Psoas muscle (tissue), 8 donors: Measurements from ENCODE around the gene TSHZ2. TPM values are rescaled to one million over a fixed set of nuclear protein-coding genes. Genes with fewer than 3 reads are reported as not detected.

ENCODE experiments used
- ATAC-seq, 4 donors: fragments of 200-7000 bp; cut with Tn5 transposase; one replicate each; pipeline ENCODE4 v1.9.1; 2020; ENCODE audit warnings: moderate library complexity in 3 of 4, mild to moderate bottlenecking in 2 of 4
- DNase-seq, 2 donors: peaks; one replicate each; pipeline ENCODE4 v3.0.0-alpha.2; 2020
- H3K27ac ChIP-seq: fragments of 200-600 bp; one replicate; pipeline ENCODE4 v1.8.0; 2022
- H3K27me3 ChIP-seq, 3 donors: fragments of 200-600 bp in 1 of 3; one replicate each; pipeline versions ENCODE4 v1.6.1 to v1.8.0; 2013 to 2022; ENCODE audit warnings: low read length in 2 of 3, mild to moderate bottlenecking in 2 of 3, moderate library complexity in 1 of 3; ENCODE audit not compliant: insufficient read depth in 3 of 3
- H3K36me3 ChIP-seq, 2 donors: fragments of 200-600 bp in 1 of 2; one replicate each; pipeline versions ENCODE4 v1.6.1 to v1.8.0; 2013 to 2022; ENCODE audit warnings: low read depth in 1 of 2, mild to moderate bottlenecking in 1 of 2, moderate library complexity in 1 of 2; ENCODE audit not compliant: insufficient read depth in 1 of 2
- H3K4me1 ChIP-seq: fragments of 200-600 bp; one replicate; pipeline ENCODE4 v1.8.0; 2022
- H3K4me3 ChIP-seq: fragments of 200-600 bp; one replicate; pipeline ENCODE4 v1.8.0; 2022; ENCODE audit warnings: mild to moderate bottlenecking
- H3K9me3 ChIP-seq: fragments of 200-600 bp; one replicate; pipeline ENCODE4 v1.8.0; 2022
- WGBS, 3 donors: extraction: QIAGEN DNeasy Blood & Tissue Kit; methylation state at CpG; one replicate each; pipeline versions ENCODE4 v1.1.6 to v1.1.7; 2013; 5-methylcytosine and 5-hydroxymethylcytosine counted together
- intact Hi-C, 2 donors: fragments of 100-400 bp; cut with DNase I; formaldehyde crosslinking; loops; one replicate each; pipeline versions ENCODE4 v1.11.0 to v1.14.2; 2022
- polyA plus RNA-seq, 3 donors: library from polyadenylated mRNA; stranded (reverse); fragments of 200-250 nt; gene quantifications; one replicate each; pipeline ENCODE4 v1.2.3, GENCODE V29; 2013
- total RNA-seq, 4 donors: library from RNA; stranded (reverse); fragmentation: NEBNext Ultra II Directional in 2 of 4; extraction: Animal tissue kit (Norgen Biotek cat#: 25700) in 2 of 4; gene quantifications; one replicate each; pipeline versions ENCODE4 v1.2.1 to v1.2.4, GENCODE V29; 2021 to 2023
- TF ChIP-seq, protein P1 (sequence below): fragments of 200-600 bp; IDR thresholded peaks from one replicate; pipeline ENCODE4 v1.8.0; 2022; ENCODE audit warnings: antibody characterized with exemption
- donor health status: healthy with polysubstance abuse.
- donor health status: DM: no; HTN: no; CAD: no; lungs with moderate emphysema.
- donor health status: Bipolar disorder and iron deficiency.
- donor health status: healthy.
- donor health status: DM: yes; HTN: yes; CAD: no.
- donor health status: DM: no; HTN: no; CAD: no.
- donor health status: DM: no; HTN: no; CAD: no.
- donor health status: DM: yes; HTN: yes; CAD: no.

TSHZ2 gene
- total and polyA plus RNA-seq, 7 donors = 0.39 to 7.5 (median 1.9) TPM

DNA sequence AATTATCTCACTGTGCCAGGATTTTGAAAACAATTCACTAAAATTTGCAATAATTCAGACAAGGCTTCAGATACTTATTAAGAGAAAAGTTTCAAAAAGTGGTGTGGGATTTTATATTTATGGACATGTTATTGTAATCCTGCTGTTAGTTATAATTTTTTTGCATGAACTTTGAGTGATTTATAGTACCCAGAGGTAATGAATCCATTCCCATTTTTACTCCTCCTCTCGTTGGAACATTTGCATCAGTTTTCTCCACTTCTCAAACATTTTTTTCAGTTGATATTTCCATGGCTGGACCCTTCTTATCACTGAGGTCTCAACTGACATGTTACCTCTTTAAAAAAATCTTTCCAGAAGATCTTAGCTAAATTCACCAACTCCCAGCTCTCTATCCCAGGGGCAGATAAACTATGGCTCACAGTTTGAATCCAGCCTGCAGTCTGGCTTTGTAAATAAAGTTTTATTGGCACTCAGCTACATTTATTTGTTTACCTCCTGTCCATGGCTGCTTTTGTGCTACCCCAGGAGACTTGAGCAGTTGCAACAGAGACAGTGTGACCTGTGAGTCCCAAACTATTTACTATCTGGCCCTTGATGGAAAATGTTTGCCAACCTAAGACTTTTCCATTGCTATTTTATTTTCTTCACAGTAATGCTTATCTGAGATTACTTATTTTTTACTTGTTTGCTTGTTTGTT lies 83.4 kb downstream of the TSHZ2 start:
- Histone ChIP-seq H3K27me3 (peaks cover 0 to 2% (median 0%) of the 10 kb centered on the region in 3 donors), H3K27ac (no peak overlapping the region), H3K4me1 (no peaks in the 10 kb centered on the region), H3K36me3 (no peaks in the 10 kb centered on the region), H3K4me3 (no peak overlapping the region), H3K9me3 (no peaks in the 10 kb centered on the region)
- no peak for DNase-seq
- intact Hi-C loops = no loop called here
- TF ChIP-seq, protein P1, sequence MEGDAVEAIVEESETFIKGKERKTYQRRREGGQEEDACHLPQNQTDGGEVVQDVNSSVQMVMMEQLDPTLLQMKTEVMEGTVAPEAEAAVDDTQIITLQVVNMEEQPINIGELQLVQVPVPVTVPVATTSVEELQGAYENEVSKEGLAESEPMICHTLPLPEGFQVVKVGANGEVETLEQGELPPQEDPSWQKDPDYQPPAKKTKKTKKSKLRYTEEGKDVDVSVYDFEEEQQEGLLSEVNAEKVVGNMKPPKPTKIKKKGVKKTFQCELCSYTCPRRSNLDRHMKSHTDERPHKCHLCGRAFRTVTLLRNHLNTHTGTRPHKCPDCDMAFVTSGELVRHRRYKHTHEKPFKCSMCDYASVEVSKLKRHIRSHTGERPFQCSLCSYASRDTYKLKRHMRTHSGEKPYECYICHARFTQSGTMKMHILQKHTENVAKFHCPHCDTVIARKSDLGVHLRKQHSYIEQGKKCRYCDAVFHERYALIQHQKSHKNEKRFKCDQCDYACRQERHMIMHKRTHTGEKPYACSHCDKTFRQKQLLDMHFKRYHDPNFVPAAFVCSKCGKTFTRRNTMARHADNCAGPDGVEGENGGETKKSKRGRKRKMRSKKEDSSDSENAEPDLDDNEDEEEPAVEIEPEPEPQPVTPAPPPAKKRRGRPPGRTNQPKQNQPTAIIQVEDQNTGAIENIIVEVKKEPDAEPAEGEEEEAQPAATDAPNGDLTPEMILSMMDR = no peak
- no peak for ATAC-seq
- WGBS, 3 donors = 38 to 56% (median 54%) methylated on average over 1 of the region's 1 CpG

DNA sequence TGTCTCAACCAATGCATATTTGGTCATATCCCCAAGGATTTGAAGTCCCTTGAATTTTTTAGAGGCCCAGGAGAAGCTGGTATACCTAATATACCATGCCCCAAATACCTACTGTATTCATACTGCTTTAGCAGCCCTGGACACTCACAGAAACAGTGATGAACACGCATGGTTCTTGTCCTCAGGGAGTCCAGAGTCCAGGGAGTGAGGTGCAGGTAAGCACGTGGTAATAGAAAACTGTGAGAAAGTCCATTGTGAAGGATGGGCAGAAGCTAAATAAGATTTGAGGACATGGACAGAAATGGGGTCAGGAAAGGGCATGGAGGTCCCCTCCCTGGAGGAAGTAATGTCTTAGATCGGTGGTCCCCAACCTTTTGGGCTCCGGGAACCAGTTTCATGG lies 85.4 kb downstream of the TSHZ2 start:
- intact Hi-C loops = no loop called here
- H3K4me3 ChIP-seq = no peak overlapping the region

DNA sequence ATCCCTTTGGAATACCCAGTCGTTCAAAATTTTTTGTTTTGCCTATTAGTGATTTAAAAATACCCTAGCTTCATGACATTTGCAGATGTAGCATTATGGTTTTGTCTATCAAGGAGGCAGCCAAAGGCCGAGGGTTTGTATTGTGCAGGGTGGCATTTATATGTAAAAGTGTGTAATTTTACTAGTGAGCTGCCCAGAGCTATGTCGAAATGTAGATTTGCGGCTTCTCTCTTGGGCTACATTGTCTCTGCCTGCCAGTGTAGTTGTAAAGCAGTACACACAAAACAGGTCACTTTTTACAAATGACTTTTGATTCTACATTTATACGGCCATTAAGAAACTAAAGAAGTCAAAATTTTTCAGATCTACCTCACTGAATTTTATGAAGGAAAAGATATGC lies 87.7 kb downstream of the TSHZ2 start:
- Histone ChIP-seq H3K4me3 (no peak overlapping the region), H3K27me3 (peaks cover 0 to 2% (median 0%) of the 10 kb centered on the region in 3 donors), H3K9me3 (no peaks in the 10 kb centered on the region), H3K36me3 (no peaks in the 10 kb centered on the region), H3K4me1 (no peaks in the 10 kb centered on the region), H3K27ac (no peak overlapping the region)
- no peak for DNase-seq
- TF ChIP-seq, protein P1 = no peak
- WGBS, 3 donors = 58 to 66% (median 59%) methylated on average over 5 of the region's 5 CpGs
- intact Hi-C loops = no loop called here
- no peak for ATAC-seq

More for the DNA sequence above, 85.4 kb downstream of the TSHZ2 start:
- no peak overlapping the region for H3K27ac ChIP-seq
- H3K27me3 ChIP-seq = peaks cover 0 to 2% (median 0%) of the 10 kb centered on the region in 3 donors
- TF ChIP-seq, protein P1 = no peak
- no peaks in the 10 kb centered on the region for H3K36me3 ChIP-seq
- WGBS, 3 donors = 93 to 94% (median 94%) methylated on average over 4 of the region's 4 CpGs
- H3K4me1 ChIP-seq = no peaks in the 10 kb centered on the region
- no peaks in the 10 kb centered on the region for H3K9me3 ChIP-seq
- DNase-seq (no peak), ATAC-seq (no peak)

DNA sequence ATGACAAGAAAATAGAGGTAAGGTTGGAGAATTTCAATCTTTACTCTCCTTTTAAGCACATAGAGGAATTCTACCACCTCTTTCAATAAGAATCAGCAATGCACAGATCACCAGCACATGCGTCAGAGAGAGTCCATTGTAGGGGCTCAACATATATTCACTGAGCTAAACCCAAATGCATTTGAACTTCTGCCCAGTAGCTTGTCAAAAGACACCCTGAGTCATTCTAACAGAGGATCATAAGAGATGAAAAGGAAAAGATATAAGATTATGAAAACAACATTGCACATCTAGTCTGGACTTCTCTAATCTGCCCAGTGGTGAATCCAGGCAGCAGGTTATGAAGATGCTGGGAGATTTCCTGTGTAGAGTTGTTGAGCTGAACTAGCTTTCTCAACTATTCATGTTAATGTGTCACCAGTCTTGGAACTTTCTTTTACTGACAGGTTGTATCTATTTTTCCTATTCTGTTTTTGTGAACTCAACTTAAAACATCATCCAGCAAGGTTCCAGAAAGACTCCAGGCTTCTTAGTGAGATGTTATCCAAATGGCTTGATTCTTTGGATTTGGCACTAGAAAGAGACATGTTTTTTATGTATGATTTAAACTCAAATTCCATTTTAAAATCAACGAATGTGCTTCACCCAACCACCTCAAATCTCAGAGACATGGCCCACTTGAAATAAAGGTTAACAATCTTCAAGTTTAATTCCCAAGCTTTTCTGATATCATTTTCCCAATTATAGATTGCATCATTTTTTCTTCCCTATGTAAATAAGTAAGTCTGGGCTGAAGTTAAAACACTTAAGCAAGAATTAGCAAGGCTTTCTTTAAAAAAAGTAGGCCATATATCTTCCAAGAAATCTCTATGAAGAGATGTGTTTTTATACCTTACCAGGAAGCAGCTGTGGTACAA lies 89.3 kb downstream of the TSHZ2 start:
- H3K4me1 ChIP-seq = no peaks in the 10 kb centered on the region
- no peaks in the 10 kb centered on the region for H3K36me3 ChIP-seq
- H3K27me3 ChIP-seq = peaks cover 0 to 2% (median 0%) of the 10 kb centered on the region in 3 donors
- no peak for ATAC-seq
- TF ChIP-seq, protein P1 = no peak
- DNase-seq = no peak
- intact Hi-C loops = no loop called here
- no peaks in the 10 kb centered on the region for H3K9me3 ChIP-seq
- WGBS, 3 donors = 80 to 82% (median 82%) methylated on average over 2 of the region's 2 CpGs
- no peak overlapping the region for H3K27ac ChIP-seq
- no peak overlapping the region for H3K4me3 ChIP-seq
